NCI-H345 treated with DMSO at 0.1 percent for 48 hours (cell line): ENCODE measurements around the gene MXD3.
"Not testable (repeated sequence)": the region's sequence is repeated elsewhere in the genome, so short reads cannot be mapped to it uniquely, and the experiment has no call there.

Source experiments
- DNase-seq: peaks from one replicate; lab custom pipeline; 2025; ENCODE audit not compliant: unreplicated experiment; lab: John Stamatoyannopoulos, UW

The MXD3 gene

GRCh38 chr5:177270653-177271052, 41.0 kb downstream of the MXD3 start:
- DNase-seq = no peak

GRCh38 chr5:177269976-177270375, 41.7 kb downstream of the MXD3 start:
- no peak for DNase-seq

- no peak for DNase-seq
Measured at GRCh38 chr5:177269232-177269895, 42.3 kb downstream of the MXD3 start.

GRCh38 chr5:177265395-177265794, 46.3 kb downstream of the MXD3 start:
- no peak for DNase-seq

GRCh38 chr5:177264178-177264577, 47.5 kb downstream of the MXD3 start:
- DNase-seq = no peak

- DNase-seq = no peak
Measured at GRCh38 chr5:177261510-177261909, 50.2 kb downstream of the MXD3 start.

- DNase-seq = no peak
Measured at GRCh38 chr5:177260961-177261360, 50.7 kb downstream of the MXD3 start.

- DNase-seq = not testable (repeated sequence)
Measured at GRCh38 chr5:177258711-177259110, 53.0 kb downstream of the MXD3 start.
